HG03432 (cell line): ENCODE measurements around the gene MKI67.

Source experiments
- ATAC-seq: cut with Tn5 transposase; IDR thresholded peaks from one replicate; pipeline ENCODE4 v1.9.1; 2021; ENCODE audit warnings: mild to moderate bottlenecking, moderate library complexity; ENCODE audit not compliant: unreplicated experiment

The MKI67 gene

DNA sequence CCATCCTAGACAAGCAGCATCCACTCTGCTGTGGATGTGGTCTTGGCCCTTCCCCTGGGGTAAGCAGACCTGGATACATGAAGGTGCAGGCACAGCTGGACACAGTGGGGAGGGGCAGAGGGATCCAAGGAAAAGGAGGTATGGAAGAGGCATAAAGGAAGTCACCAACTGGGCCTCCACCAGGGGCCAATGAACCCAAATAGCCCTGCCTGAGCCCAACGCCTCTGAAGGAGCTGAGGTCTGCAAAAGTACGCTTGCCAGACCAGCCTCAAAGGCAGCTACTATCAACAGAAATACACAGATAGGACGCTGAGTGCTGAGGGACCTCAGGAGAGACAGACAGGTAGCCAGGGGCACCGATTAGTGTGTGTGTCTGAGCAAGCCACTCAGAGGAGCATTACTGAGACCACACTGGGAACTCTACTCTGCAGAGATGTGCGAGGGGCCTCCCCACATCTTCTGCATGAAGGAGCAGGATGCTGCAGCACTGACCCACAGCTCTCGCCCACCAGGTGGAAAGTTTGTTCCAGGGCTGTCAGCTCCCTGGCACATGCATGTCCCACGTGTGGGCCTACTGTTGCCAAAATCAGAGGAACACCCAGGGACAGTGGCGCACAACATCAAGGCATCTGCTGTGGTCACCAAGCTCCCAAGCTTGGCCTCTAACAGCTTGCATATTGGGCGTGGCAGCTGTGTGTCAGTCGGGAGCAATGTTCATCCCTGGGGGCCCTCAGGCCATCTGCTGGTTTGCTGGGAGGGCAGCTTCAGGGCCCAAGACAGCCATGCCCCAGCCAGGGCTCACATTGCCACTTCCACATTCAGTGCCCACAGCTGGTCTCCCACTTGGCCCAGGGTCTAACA, 40.0 kb downstream of the MKI67 start:
- no peak for ATAC-seq

DNA sequence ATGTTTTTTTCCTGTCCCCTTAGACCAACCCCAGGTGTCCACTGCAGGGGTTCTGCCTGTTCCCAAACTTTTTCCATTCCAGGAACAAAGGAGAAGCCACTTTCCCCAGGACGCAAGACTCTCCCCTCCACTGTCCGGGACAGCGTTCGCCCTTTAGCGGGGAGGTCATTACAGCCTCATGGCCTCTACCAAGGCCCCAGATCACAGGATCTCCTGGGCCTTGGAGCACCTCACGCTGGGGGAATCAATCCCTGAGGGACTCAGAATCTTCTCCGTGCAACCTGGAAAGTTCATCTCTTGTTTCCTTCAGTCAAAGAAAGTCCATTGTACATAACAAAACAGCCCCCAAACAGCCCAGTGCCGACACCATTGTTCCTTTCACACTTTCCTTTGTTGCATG, 41.2 kb downstream of the MKI67 start:
- no peak for ATAC-seq

GRCh38 chr10:128084364-128084763, 41.9 kb downstream of the MKI67 start:
- ATAC-seq = no peak

GRCh38 chr10:128083191-128083895, 42.9 kb downstream of the MKI67 start:
- no peak for ATAC-seq

- no peak for ATAC-seq
Measured at GRCh38 chr10:128081720-128082119, 44.5 kb downstream of the MKI67 start.

DNA sequence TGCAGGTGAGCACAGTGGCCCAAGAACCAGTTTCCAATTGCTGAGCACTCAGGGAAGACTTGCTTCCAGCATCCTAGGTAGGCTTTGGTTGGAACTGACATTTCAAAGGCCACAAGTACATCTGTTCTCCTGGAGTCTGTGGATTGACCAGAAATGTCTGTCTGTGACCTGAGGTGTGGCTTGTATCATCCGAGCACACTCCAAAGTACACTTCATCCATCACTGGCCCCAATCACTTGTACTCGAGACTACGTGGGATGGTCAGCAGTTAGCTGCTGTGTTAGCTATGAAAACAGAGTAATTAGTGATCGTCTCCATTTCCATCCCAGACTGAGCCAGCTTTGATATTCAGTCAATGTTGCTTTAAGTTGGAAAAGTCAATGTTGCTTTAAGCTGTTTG, 45.0 kb downstream of the MKI67 start:
- ATAC-seq = no peak

DNA sequence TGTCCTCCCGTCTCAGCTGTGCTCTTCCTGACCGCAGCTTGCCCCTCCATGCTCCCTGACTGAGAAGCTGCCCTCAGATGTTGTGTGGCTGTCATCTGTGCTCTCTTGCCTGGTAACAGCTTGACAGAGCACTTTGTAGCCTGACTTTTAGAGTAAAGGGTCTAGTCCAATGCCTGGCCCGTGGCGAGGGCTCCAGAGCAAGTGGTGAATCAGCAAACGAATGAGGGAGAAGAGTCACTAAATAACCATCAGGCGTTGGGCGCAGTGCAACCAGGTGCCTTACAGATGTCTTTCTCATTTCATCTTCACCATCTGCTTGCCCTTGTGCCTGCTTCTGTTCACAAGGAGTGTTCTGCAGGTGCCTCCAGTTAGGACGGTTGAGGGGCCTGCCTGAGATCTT, 45.6 kb downstream of the MKI67 start:
- no peak for ATAC-seq

GRCh38 chr10:128080231-128080630, 46.0 kb downstream of the MKI67 start:
- no peak for ATAC-seq

- peak; percentile 84 for ATAC-seq
Measured at GRCh38 chr10:128078136-128078969, 47.9 kb downstream of the MKI67 start.

DNA sequence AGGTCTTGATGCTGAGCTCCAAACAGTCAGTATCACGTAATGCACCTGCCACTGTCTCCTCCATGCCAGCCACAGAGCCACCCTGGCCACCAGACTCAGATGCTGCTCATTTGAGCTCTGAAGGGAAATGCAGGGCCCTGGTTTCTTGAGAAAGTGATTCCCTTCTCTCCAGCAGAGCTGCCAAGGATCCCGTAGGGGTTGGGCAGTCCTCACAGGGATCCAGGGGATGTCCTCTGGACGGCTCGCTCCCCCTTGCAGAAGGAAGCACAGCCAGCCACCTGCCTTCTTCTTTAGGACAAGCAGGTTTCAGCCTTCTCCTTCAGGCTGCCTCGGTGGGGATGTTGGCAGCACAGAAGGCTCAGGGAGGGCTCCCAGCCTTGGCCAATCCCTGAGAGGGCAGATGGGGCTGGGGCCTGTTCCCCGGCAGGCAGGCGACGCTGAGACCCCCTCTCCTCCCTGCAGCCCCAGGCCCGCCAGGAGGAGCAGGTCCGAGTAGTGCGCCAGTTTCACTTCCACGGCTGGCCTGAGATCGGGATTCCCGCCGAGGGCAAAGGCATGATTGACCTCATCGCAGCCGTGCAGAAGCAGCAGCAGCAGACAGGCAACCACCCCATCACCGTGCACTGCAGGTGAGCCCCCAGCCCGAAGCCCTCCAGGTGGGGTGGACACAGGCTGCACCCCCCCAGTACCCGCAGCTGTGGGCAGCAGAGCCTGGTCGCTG, 48.9 kb downstream of the MKI67 start:
- no peak for ATAC-seq

DNA sequence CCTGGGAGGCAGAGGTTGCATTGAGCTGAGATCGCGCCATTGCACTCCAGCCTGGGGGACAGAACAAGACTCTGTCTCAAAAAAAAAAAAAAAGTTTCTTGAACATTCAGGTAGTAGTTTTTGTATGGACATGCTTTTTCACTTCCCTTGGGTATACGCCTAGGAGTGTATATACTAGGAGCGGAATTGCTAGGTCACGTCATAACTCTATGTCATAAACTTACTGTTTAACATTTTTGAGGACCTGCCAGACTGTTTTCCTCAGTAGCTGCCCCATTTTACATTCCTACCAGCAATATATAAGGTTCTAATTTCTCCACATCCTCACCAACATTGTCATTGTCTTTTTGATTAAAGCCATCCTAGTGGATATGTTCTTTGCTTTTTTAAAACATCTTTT, 51.6 kb downstream of the MKI67 start:
- ATAC-seq = no peak

DNA sequence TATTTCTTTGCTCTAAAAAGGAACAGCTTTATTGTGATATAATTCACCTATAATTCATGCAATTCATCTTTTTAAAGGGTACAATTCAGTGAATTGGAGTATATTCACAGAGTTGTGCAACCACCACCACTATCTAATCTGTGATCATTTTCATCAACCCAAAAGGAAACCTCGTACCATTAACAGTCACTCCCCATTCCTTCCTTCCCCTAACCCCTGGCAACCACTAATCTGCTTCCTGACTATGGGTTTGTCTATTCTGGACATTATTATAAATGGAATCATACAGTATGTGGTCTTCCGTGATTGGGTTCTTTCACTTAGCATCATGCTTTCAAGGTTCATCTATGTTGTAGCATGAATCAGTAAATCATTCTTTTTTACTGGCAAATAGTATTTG, 52.3 kb downstream of the MKI67 start:
- no peak for ATAC-seq

- ATAC-seq = no peak
Measured at GRCh38 chr10:128072941-128073645, 53.1 kb downstream of the MKI67 start.

- no peak for ATAC-seq
Measured at GRCh38 chr10:128072046-128072445, 54.2 kb downstream of the MKI67 start.

GRCh38 chr10:128071417-128071782, 54.8 kb downstream of the MKI67 start:
- ATAC-seq = no peak

- no peak for ATAC-seq
Measured at GRCh38 chr10:128070721-128071416, 55.4 kb downstream of the MKI67 start.

DNA sequence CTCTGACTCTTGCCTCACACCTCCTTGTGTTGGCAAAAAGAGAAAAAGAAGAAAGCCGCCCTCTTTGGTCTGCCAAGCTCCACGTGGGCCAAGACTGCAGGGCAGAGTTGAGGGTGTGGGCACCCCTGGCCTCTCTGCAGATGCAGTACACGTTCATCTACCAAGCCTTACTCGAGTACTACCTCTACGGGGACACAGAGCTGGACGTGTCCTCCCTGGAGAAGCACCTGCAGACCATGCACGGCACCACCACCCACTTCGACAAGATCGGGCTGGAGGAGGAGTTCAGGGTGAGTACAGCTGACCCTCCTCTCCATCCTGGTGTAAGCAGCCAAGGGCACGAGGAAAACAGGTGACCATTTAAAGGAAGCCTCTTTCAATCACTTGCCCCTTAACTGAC, 56.1 kb downstream of the MKI67 start:
- no peak for ATAC-seq

DNA sequence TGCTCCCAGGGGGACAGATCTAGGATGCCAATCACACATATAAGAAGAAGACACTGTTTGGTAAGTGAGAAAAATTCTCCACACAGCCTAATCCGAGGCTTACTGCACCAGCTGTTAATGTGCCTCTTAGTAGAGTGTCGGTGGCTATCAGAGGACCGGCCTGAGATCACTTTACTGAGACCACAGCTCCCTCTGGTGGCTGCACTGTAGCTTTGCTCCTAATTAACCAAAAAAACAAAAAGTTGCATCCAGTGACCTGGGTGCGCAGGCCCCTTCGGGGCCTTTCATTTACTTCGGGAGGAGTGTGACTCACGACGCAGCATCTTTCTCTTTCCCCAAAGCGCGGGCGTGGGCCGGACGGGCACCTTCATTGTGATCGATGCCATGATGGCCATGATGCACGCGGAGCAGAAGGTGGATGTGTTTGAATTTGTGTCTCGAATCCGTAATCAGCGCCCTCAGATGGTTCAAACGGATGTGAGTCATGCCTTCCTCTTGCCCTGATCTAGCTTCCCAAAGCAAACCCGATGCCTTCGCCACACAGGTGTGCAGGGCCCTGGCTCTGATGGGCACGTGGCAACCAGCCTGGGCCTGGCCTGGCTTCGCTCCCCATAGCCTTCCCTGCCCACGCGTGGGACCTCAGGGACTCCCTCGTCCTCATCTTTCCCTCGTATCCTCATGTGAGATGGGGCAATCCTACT, 56.7 kb downstream of the MKI67 start:
- peak; percentile 48 for ATAC-seq
